Liver (tissue), 9 donors: ENCODE data around the gene ENO3. TPM values are rescaled to one million over a fixed set of nuclear protein-coding genes. Genes with fewer than 3 reads are reported as not detected.

Experiments
- DNase-seq: peaks from one replicate; pipeline ENCODE4 v3.0.0-alpha.2; 2017; ENCODE audit warnings: low spot score
- H3K27ac ChIP-seq, 2 donors: one replicate each; pipeline ENCODE4 v1.7.0; 2013; ENCODE audit warnings: inconsistent platforms in 2 of 2, low read length in 2 of 2, control low read depth in 1 of 2, low read depth in 1 of 2, mild to moderate bottlenecking in 1 of 2
- H3K27me3 ChIP-seq, 4 donors: one replicate each; pipeline versions ENCODE4 v1.6.1 to v1.7.0; 2013; ENCODE audit warnings: low read length in 3 of 4, inconsistent platforms in 1 of 4, mild to moderate bottlenecking in 1 of 4, moderate library complexity in 1 of 4; ENCODE audit not compliant: control insufficient read depth in 4 of 4, insufficient read depth in 4 of 4
- H3K36me3 ChIP-seq, 4 donors: one replicate each; pipeline versions ENCODE4 v1.6.1 to v1.7.0; 2013; ENCODE audit warnings: low read length in 3 of 4, mild to moderate bottlenecking in 3 of 4, low read depth in 1 of 4, moderate library complexity in 1 of 4; ENCODE audit not compliant: control insufficient read depth in 4 of 4, insufficient read depth in 3 of 4
- H3K4me1 ChIP-seq, 4 donors: one replicate each; pipeline versions ENCODE4 v1.6.1 to v1.7.0; 2013; ENCODE audit warnings: low read length in 3 of 4, mild to moderate bottlenecking in 3 of 4, moderate library complexity in 1 of 4; ENCODE audit not compliant: control insufficient read depth in 4 of 4, insufficient read depth in 4 of 4
- H3K4me3 ChIP-seq, 3 donors: one replicate each; pipeline versions ENCODE4 v1.6.1 to v1.7.0; 2013; ENCODE audit warnings: low read length in 3 of 3, control low read depth in 1 of 3, low read depth in 1 of 3, mild to moderate bottlenecking in 1 of 3
- H3K9ac ChIP-seq, 2 donors: one replicate each; pipeline ENCODE4 v1.7.0; 2013; ENCODE audit warnings: low read length in 2 of 2, mild to moderate bottlenecking in 2 of 2, moderate library complexity in 2 of 2, control low read depth in 1 of 2, low read depth in 1 of 2
- H3K9me3 ChIP-seq, 4 donors: one replicate each; pipeline versions ENCODE4 v1.6.1 to v1.7.0; 2013; ENCODE audit warnings: low read length in 3 of 4; ENCODE audit not compliant: control insufficient read depth in 4 of 4
- ATF3 ChIP-seq: IDR thresholded peaks from 2 replicates; pipeline ENCODE4 v1.6.1; 2016; ENCODE audit warnings: antibody characterized with exemption
- CTCF ChIP-seq: fragments of 150-350 bp; IDR thresholded peaks from 2 replicates; pipeline ENCODE4 v1.5.1; 2017; ENCODE audit warnings: improper control_type of control experiment, low read depth, low read length; ENCODE audit not compliant: missing input control
- EGR1 ChIP-seq, 2 donors: IDR thresholded peaks; 2 replicates each; pipeline ENCODE4 v1.6.1; 2016 to 2018; ENCODE audit warnings: antibody characterized with exemption in 2 of 2, low read depth in 2 of 2
- FOXA1 ChIP-seq: IDR thresholded peaks from 2 replicates; pipeline ENCODE4 v1.6.1; 2016; ENCODE audit warnings: antibody characterized with exemption
- FOXA2 ChIP-seq: IDR thresholded peaks from 2 replicates; pipeline ENCODE4 v1.6.1; 2016; ENCODE audit warnings: antibody characterized with exemption
- GABPA ChIP-seq, 2 donors: IDR thresholded peaks in 1 of 2; conservative IDR thresholded peaks in 1 of 2; 2 replicates each; pipeline ENCODE4 v1.6.1; 2016; ENCODE audit warnings: antibody characterized with exemption in 2 of 2, mild to moderate bottlenecking in 1 of 2, moderate library complexity in 1 of 2
- HNF4G ChIP-seq: IDR thresholded peaks from 2 replicates; pipeline ENCODE4 v1.6.1; 2016; ENCODE audit warnings: antibody characterized with exemption
- JUND ChIP-seq, 2 donors: IDR thresholded peaks; 2 replicates each; pipeline ENCODE4 v1.6.1; 2016; ENCODE audit warnings: antibody characterized with exemption in 2 of 2
- MAX ChIP-seq: IDR thresholded peaks from 2 replicates; pipeline ENCODE4 v1.6.1; 2016; ENCODE audit warnings: antibody characterized with exemption
- NR2F2 ChIP-seq: IDR thresholded peaks from 2 replicates; pipeline ENCODE4 v1.6.1; 2016; ENCODE audit warnings: antibody characterized with exemption
- RAD21 ChIP-seq, 2 donors: IDR thresholded peaks; 2 replicates each; pipeline ENCODE4 v1.6.1; 2016; ENCODE audit warnings: antibody characterized with exemption in 2 of 2, mild to moderate bottlenecking in 2 of 2
- REST ChIP-seq: IDR thresholded peaks from 2 replicates; pipeline ENCODE4 v1.6.1; 2016; ENCODE audit warnings: antibody characterized with exemption, mild to moderate bottlenecking
- RXRA ChIP-seq, 2 donors: IDR thresholded peaks; 2 replicates each; pipeline ENCODE4 v1.6.1; 2017 to 2018; ENCODE audit warnings: antibody characterized with exemption in 2 of 2, mild to moderate bottlenecking in 1 of 2
- SP1 ChIP-seq: IDR thresholded peaks from 2 replicates; pipeline ENCODE4 v1.6.1; 2018; ENCODE audit warnings: antibody characterized with exemption, mild to moderate bottlenecking
- TAF1 ChIP-seq: conservative IDR thresholded peaks from 2 replicates; pipeline ENCODE4 v1.6.1; 2016; ENCODE audit warnings: antibody characterized with exemption, mild to moderate bottlenecking
- YY1 ChIP-seq: IDR thresholded peaks from 2 replicates; pipeline ENCODE4 v1.6.1; 2016; ENCODE audit warnings: antibody characterized with exemption, mild to moderate bottlenecking
- ZBTB33 ChIP-seq: IDR thresholded peaks from 2 replicates; pipeline ENCODE4 v1.6.1; 2016; ENCODE audit warnings: antibody characterized with exemption
- WGBS: extraction: QIAGEN DNeasy Blood & Tissue Kit; methylation state at CpG from one replicate; pipeline ENCODE4 v1.1.7; 2013; 5-methylcytosine and 5-hydroxymethylcytosine counted together
- polyA plus RNA-seq, 2 donors: library from polyadenylated mRNA; stranded (reverse) in 1 of 2; unstranded in 1 of 2; fragments of 200-250 nt in 1 of 2; fragments of >200 nt in 1 of 2; fragmentation: Nextera tagmentation in 1 of 2; extraction: Ambion mirVana in 1 of 2; gene quantifications; one replicate each; pipeline versions ENCODE4 v1.2.1 to v1.2.3, GENCODE V29; 2013 to 2015
- total RNA-seq, 2 donors: library from RNA; depleted of rRNA; stranded (reverse); fragments of >200 nt; gene quantifications; one replicate each; pipeline ENCODE4 v1.2.3, GENCODE V29; 2014
- donor health status: healthy.
- donor health status: healthy.
- donor health status: healthy.
- donor health status: healthy.
- donor health status: healthy.

The ENO3 gene
- total and polyA plus RNA-seq, 4 donors: 26.3 to 117 (median 30.8) TPM

- WGBS: 97% methylated on average over 6 of the region's 6 CpGs
- TF ChIP-seq CTCF (no peak), HNF4G (no peak), REST (no peak), EGR1 (IDR thresholded peaks at IDR 0.05; ENCODE audit: low read depth in 2 of 2) (no peak), YY1 (no peak), ATF3 (no peak), ZBTB33 (no peak), RXRA (IDR thresholded peaks at IDR 0.05) (no peak), NR2F2 (no peak), RAD21 (IDR thresholded peaks at IDR 0.05) (no peak), MAX (no peak), GABPA (IDR thresholded peaks at IDR 0.05 in 1 of 2, conservative IDR thresholded peaks at IDR 0.05 in 1 of 2) (no peak), FOXA1 (no peak), JUND (IDR thresholded peaks at IDR 0.05) (no peak), TAF1 (no peak), SP1 (no peak)
- no peak overlapping the region for H3K9ac ChIP-seq
- H3K9me3 ChIP-seq: no peaks in the 10 kb centered on the region
- H3K36me3 ChIP-seq: peaks cover 3 to 10% (median 7%) of the 10 kb centered on the region in 4 donors
- H3K27ac ChIP-seq: no peak overlapping the region
- H3K4me1 ChIP-seq: peaks cover 3 to 44% (median 29%) of the 10 kb centered on the region in 4 donors
- DNase-seq: no peak
- H3K27me3 ChIP-seq: no peaks in the 10 kb centered on the region
- H3K4me3 ChIP-seq: no peak overlapping the region
Measured at GRCh38 chr17:4971826-4972225, 20.9 kb downstream of the ENO3 start.

- DNase-seq: no peak
- Histone ChIP-seq H3K4me3 (no peak overlapping the region), H3K36me3 (peaks cover 5 to 13% (median 10%) of the 10 kb centered on the region in 4 donors), H3K9me3 (no peaks in the 10 kb centered on the region), H3K4me1 (peaks cover 3 to 43% (median 28%) of the 10 kb centered on the region in 4 donors), H3K27me3 (no peaks in the 10 kb centered on the region), H3K27ac (no peak overlapping the region), H3K9ac (no peak overlapping the region)
- 96% methylated on average over 12 of the region's 12 CpGs for WGBS
- no peak for TF ChIP-seq RAD21 (IDR thresholded peaks at IDR 0.05)
- no peak for TF ChIP-seq YY1
- no peak for TF ChIP-seq FOXA1
- TF ChIP-seq FOXA2: no peak
- TF ChIP-seq SP1: no peak
- no peak for TF ChIP-seq NR2F2
- no peak for TF ChIP-seq MAX
- no peak for TF ChIP-seq JUND (IDR thresholded peaks at IDR 0.05)
- no peak for TF ChIP-seq EGR1 (IDR thresholded peaks at IDR 0.05; ENCODE audit: low read depth in 2 of 2)
- no peak for TF ChIP-seq REST
- no peak for TF ChIP-seq GABPA (IDR thresholded peaks at IDR 0.05 in 1 of 2, conservative IDR thresholded peaks at IDR 0.05 in 1 of 2)
- no peak for TF ChIP-seq ZBTB33
Measured at GRCh38 chr17:4972322-4972721, 21.4 kb downstream of the ENO3 start.
